Type B pancreatic cell (in vitro differentiated cells): Measurements from ENCODE around the gene NF2. TPM values are rescaled to one million over a fixed set of nuclear protein-coding genes. Genes with fewer than 3 reads are reported as not detected.

Source experiments
- DNase-seq: peaks from one replicate; pipeline ENCODE4 v3.0.0; 2021; ENCODE audit warnings: mixed read lengths; ENCODE audit not compliant: unreplicated experiment; ENCODE audit errors: extremely low spot score
- H3K27ac Mint-ChIP-seq: 2 replicates; pipeline ENCODE4 v1.8.0; 2021; ENCODE audit warnings: mild to moderate bottlenecking, mixed read lengths
- H3K27me3 Mint-ChIP-seq: 2 replicates; pipeline ENCODE4 v1.8.0; 2021; ENCODE audit warnings: mixed read lengths
- H3K36me3 Mint-ChIP-seq: 2 replicates; pipeline ENCODE4 v1.8.0; 2021; ENCODE audit warnings: mixed read lengths
- H3K4me1 Mint-ChIP-seq: one replicate; pipeline ENCODE4 v1.8.0; 2021; ENCODE audit warnings: mixed read lengths; ENCODE audit not compliant: unreplicated experiment
- H3K4me3 Mint-ChIP-seq: 2 replicates; pipeline ENCODE4 v1.8.0; 2021; ENCODE audit warnings: mild to moderate bottlenecking, mixed read lengths
- H3K9me3 Mint-ChIP-seq: 2 replicates; pipeline ENCODE4 v1.8.0; 2021; ENCODE audit warnings: mixed read lengths
- total RNA-seq: library from RNA; stranded (reverse); gene quantifications from 2 replicates; pipeline ENCODE4 v1.2.1, GENCODE V29; 2021; ENCODE audit warnings: low replicate concordance
- TF ChIP-seq, protein P1 (sequence below): fragments of 200-600 bp; sonication (generic); conservative IDR thresholded peaks from 2 replicates; pipeline ENCODE4 v1.5.0; 2021; ENCODE audit warnings: antibody characterized with exemption, mild to moderate bottlenecking

The NF2 gene
- total RNA-seq, 1 donor from 2014 or later, result 45.6 TPM

DNA sequence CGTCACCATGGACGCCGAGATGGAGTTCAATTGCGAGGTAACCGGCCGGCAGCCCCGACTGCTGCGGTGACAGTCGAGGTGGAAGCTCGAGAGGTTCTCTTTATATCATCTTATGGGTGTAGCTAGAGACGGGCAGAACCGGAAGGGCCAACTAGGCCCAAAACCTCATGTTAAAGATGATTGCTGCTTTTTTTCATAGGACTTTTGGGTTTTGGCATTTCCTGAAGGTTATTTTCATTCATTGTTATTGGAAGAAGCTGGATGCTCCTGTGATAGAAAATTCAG, 585 bp downstream of the NF2 start:
- H3K4me1 Mint-ChIP-seq, result peaks cover 17% of the 10 kb centered on the region
- H3K36me3 Mint-ChIP-seq, result peaks cover 6% of the 10 kb centered on the region
- TF ChIP-seq, protein P1, sequence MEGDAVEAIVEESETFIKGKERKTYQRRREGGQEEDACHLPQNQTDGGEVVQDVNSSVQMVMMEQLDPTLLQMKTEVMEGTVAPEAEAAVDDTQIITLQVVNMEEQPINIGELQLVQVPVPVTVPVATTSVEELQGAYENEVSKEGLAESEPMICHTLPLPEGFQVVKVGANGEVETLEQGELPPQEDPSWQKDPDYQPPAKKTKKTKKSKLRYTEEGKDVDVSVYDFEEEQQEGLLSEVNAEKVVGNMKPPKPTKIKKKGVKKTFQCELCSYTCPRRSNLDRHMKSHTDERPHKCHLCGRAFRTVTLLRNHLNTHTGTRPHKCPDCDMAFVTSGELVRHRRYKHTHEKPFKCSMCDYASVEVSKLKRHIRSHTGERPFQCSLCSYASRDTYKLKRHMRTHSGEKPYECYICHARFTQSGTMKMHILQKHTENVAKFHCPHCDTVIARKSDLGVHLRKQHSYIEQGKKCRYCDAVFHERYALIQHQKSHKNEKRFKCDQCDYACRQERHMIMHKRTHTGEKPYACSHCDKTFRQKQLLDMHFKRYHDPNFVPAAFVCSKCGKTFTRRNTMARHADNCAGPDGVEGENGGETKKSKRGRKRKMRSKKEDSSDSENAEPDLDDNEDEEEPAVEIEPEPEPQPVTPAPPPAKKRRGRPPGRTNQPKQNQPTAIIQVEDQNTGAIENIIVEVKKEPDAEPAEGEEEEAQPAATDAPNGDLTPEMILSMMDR, result no peak
- no peaks in the 10 kb centered on the region for H3K9me3 Mint-ChIP-seq
- DNase-seq, result no peak
- H3K27ac Mint-ChIP-seq, result peak overlapping the region; percentile 32
- no peaks in the 10 kb centered on the region for H3K27me3 Mint-ChIP-seq
- H3K4me3 Mint-ChIP-seq, result peak overlapping the region; percentile 91

DNA sequence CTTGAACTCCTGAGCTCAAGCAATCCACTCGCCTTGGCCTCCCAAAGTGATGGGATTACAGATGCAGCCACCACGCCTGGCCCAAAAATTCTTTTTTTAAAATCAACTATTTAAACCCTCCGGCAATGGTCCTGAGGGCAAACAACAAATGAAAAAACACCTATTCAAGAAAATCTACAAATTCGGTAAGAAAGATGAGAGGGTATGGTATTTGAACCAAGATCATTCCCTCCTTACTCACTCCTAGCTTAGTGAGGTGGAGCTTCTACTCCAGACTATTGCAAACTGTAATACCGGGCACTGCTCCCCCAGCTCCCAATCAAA, 2.1 kb downstream of the NF2 start:
- Mint-ChIP-seq H3K9me3 (no peaks in the 10 kb centered on the region), H3K36me3 (peaks cover 11% of the 10 kb centered on the region), H3K4me3 (no peak overlapping the region), H3K4me1 (peaks cover 17% of the 10 kb centered on the region), H3K27ac (peak overlapping the region; percentile 4), H3K27me3 (no peaks in the 10 kb centered on the region)
- DNase-seq, result no peak
- TF ChIP-seq, protein P1, result no peak

DNA sequence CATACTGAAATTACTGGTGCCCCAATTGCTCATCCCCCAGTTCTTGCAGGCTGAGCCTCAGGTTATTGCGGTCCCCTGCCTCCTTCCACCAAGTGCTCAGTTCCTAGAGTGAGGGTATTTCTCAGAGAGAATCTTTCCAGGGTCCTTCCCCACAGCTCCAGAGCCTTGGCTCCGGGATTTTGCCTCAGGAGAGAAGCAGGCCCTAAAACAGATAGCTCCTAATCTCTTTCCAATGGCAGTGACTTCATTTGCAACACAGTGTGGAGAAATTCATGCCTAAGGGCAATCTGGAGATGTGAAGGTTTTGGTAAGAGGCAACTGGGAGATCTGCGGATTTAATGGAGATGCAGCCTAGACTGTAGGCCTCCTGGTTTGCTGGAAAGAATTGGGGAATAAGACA, 2.9 kb downstream of the NF2 start:
- H3K27ac Mint-ChIP-seq, result peak overlapping the region; percentile 4
- H3K4me3 Mint-ChIP-seq, result no peak overlapping the region
- H3K27me3 Mint-ChIP-seq, result no peaks in the 10 kb centered on the region
- no peak for DNase-seq
- peaks cover 17% of the 10 kb centered on the region for H3K4me1 Mint-ChIP-seq
- no peaks in the 10 kb centered on the region for H3K9me3 Mint-ChIP-seq
- peaks cover 17% of the 10 kb centered on the region for H3K36me3 Mint-ChIP-seq
- TF ChIP-seq, protein P1, result no peak

DNA sequence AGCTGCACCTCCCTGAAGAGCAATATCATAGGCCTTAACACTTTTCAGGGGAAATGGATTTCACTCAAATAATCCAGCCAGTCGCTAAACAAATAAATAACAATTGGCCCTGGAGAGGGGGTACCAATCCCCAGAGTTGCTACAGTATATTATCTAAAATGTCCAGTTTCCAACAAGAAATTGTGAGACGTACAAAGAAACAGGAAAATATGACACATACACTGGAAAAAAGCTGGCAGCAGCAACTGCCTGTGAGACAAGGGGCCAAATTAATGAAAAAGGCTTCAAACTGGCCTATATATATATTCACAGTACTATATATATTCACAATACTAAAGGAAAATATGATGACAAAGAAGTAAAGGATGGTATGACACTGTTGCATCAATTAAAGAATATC, 4.0 kb downstream of the NF2 start:
- TF ChIP-seq, protein P1, result no peak
- H3K27ac Mint-ChIP-seq, result no peak overlapping the region
- H3K4me1 Mint-ChIP-seq, result peaks cover 12% of the 10 kb centered on the region
- H3K4me3 Mint-ChIP-seq, result no peak overlapping the region
- no peaks in the 10 kb centered on the region for H3K9me3 Mint-ChIP-seq
- H3K36me3 Mint-ChIP-seq, result peaks cover 17% of the 10 kb centered on the region
- no peak for DNase-seq
- no peaks in the 10 kb centered on the region for H3K27me3 Mint-ChIP-seq

DNA sequence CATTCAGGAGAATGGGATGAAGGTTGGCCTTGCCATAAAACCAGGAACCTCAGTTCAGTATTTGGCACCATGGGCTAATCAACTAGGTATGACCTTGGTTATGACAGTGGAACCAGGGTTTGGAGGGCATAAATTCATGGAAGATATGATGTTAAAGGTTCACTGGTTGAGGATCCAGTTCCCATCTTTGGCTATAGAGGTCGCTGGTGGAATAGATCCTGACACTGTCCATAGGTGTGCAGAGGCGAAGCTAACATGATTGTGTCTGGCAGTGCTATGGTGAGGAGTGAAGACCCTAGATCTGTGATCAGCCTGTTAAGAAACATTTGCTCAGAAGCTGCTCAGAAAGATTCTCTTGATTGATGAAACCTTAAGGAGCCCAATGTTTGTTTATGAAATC, 5.7 kb downstream of the NF2 start:
- TF ChIP-seq, protein P1, result peak; percentile 31
- Mint-ChIP-seq H3K27ac (no peak overlapping the region), H3K4me1 (peaks cover 5% of the 10 kb centered on the region), H3K27me3 (no peaks in the 10 kb centered on the region), H3K9me3 (no peaks in the 10 kb centered on the region), H3K4me3 (no peak overlapping the region), H3K36me3 (peaks cover 17% of the 10 kb centered on the region)
- DNase-seq, result no peak

DNA sequence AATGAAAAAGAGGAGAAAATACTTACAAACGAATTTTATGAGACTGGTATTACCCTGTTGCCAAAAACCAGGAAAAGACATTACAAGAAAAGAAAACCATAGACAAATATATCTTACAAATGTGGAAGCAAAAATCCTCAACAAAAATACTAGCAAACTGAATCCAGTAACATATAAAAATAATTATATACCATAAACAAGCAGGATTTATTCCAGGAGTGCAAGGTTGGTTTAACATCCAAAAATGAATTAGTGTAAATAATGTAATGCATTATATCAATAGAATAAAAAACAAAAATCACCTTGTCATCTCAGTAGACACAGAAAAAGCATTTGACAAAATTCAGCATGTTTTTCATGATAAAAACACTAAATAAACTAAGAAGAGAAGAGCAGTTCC, 7.3 kb downstream of the NF2 start:
- H3K27me3 Mint-ChIP-seq, result no peaks in the 10 kb centered on the region
- H3K4me1 Mint-ChIP-seq, result no peaks in the 10 kb centered on the region
- TF ChIP-seq, protein P1, result no peak
- peaks cover 17% of the 10 kb centered on the region for H3K36me3 Mint-ChIP-seq
- no peaks in the 10 kb centered on the region for H3K9me3 Mint-ChIP-seq
- no peak overlapping the region for H3K4me3 Mint-ChIP-seq
- H3K27ac Mint-ChIP-seq, result no peak overlapping the region
- no peak for DNase-seq
